Measurements from ENCODE around the gene FRMD4A.

DNA sequence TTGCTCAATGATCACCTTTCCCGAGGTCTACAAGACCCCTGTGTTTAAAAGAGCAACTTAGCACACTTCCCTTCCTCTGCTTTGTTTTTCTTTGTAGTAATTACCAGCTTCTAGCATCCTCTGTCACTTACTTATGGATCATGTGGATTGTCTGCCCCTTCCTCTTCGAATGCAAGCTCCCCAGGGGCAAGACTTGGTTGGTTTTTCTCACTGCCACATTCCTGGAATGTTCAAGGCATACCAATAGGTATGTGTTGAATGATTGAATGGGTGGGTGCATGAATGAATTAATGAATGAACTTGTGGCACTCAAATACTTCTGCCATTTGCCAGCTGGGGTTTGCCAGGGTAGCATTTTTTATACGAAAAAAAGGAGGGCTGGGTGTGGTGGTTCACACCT is 450.0 kb downstream of the FRMD4A start:
- TF ChIP-seq, protein P1, sequence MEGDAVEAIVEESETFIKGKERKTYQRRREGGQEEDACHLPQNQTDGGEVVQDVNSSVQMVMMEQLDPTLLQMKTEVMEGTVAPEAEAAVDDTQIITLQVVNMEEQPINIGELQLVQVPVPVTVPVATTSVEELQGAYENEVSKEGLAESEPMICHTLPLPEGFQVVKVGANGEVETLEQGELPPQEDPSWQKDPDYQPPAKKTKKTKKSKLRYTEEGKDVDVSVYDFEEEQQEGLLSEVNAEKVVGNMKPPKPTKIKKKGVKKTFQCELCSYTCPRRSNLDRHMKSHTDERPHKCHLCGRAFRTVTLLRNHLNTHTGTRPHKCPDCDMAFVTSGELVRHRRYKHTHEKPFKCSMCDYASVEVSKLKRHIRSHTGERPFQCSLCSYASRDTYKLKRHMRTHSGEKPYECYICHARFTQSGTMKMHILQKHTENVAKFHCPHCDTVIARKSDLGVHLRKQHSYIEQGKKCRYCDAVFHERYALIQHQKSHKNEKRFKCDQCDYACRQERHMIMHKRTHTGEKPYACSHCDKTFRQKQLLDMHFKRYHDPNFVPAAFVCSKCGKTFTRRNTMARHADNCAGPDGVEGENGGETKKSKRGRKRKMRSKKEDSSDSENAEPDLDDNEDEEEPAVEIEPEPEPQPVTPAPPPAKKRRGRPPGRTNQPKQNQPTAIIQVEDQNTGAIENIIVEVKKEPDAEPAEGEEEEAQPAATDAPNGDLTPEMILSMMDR (IDR thresholded peaks at IDR 0.05): no peak
- TF ChIP-seq POLR2A (IDR thresholded peaks at IDR 0.05): no peak

All from uterus (tissue), 2 donors.